Liver (tissue), 9 donors: ENCODE data around the gene FBXW2. TPM values are rescaled to one million over a fixed set of nuclear protein-coding genes. Genes with fewer than 3 reads are reported as not detected.

Experiments used
- DNase-seq: peaks from one replicate; pipeline ENCODE4 v3.0.0-alpha.2; 2017; ENCODE audit warnings: low spot score
- H3K27ac ChIP-seq, 2 donors: one replicate each; pipeline ENCODE4 v1.7.0; 2013; ENCODE audit warnings: inconsistent platforms in 2 of 2, low read length in 2 of 2, control low read depth in 1 of 2, low read depth in 1 of 2, mild to moderate bottlenecking in 1 of 2
- H3K27me3 ChIP-seq, 4 donors: one replicate each; pipeline versions ENCODE4 v1.6.1 to v1.7.0; 2013; ENCODE audit warnings: low read length in 3 of 4, inconsistent platforms in 1 of 4, mild to moderate bottlenecking in 1 of 4, moderate library complexity in 1 of 4; ENCODE audit not compliant: control insufficient read depth in 4 of 4, insufficient read depth in 4 of 4
- H3K36me3 ChIP-seq, 4 donors: one replicate each; pipeline versions ENCODE4 v1.6.1 to v1.7.0; 2013; ENCODE audit warnings: low read length in 3 of 4, mild to moderate bottlenecking in 3 of 4, low read depth in 1 of 4, moderate library complexity in 1 of 4; ENCODE audit not compliant: control insufficient read depth in 4 of 4, insufficient read depth in 3 of 4
- H3K4me1 ChIP-seq, 4 donors: one replicate each; pipeline versions ENCODE4 v1.6.1 to v1.7.0; 2013; ENCODE audit warnings: low read length in 3 of 4, mild to moderate bottlenecking in 3 of 4, moderate library complexity in 1 of 4; ENCODE audit not compliant: control insufficient read depth in 4 of 4, insufficient read depth in 4 of 4
- H3K4me3 ChIP-seq, 3 donors: one replicate each; pipeline versions ENCODE4 v1.6.1 to v1.7.0; 2013; ENCODE audit warnings: low read length in 3 of 3, control low read depth in 1 of 3, low read depth in 1 of 3, mild to moderate bottlenecking in 1 of 3
- H3K9ac ChIP-seq, 2 donors: one replicate each; pipeline ENCODE4 v1.7.0; 2013; ENCODE audit warnings: low read length in 2 of 2, mild to moderate bottlenecking in 2 of 2, moderate library complexity in 2 of 2, control low read depth in 1 of 2, low read depth in 1 of 2
- H3K9me3 ChIP-seq, 4 donors: one replicate each; pipeline versions ENCODE4 v1.6.1 to v1.7.0; 2013; ENCODE audit warnings: low read length in 3 of 4; ENCODE audit not compliant: control insufficient read depth in 4 of 4
- CTCF ChIP-seq: fragments of 150-350 bp; IDR thresholded peaks from 2 replicates; pipeline ENCODE4 v1.5.1; 2017; ENCODE audit warnings: improper control_type of control experiment, low read depth, low read length; ENCODE audit not compliant: missing input control
- EGR1 ChIP-seq, 2 donors: IDR thresholded peaks; 2 replicates each; pipeline ENCODE4 v1.6.1; 2016 to 2018; ENCODE audit warnings: antibody characterized with exemption in 2 of 2, low read depth in 2 of 2
- FOXA1 ChIP-seq: IDR thresholded peaks from 2 replicates; pipeline ENCODE4 v1.6.1; 2016; ENCODE audit warnings: antibody characterized with exemption
- FOXA2 ChIP-seq: IDR thresholded peaks from 2 replicates; pipeline ENCODE4 v1.6.1; 2016; ENCODE audit warnings: antibody characterized with exemption
- GABPA ChIP-seq, 2 donors: IDR thresholded peaks in 1 of 2; conservative IDR thresholded peaks in 1 of 2; 2 replicates each; pipeline ENCODE4 v1.6.1; 2016; ENCODE audit warnings: antibody characterized with exemption in 2 of 2, mild to moderate bottlenecking in 1 of 2, moderate library complexity in 1 of 2
- HNF4A ChIP-seq, 2 donors: conservative IDR thresholded peaks; 2 replicates each; pipeline ENCODE4 v1.6.1; 2016; ENCODE audit warnings: antibody characterized with exemption in 2 of 2, mild to moderate bottlenecking in 2 of 2
- HNF4G ChIP-seq: IDR thresholded peaks from 2 replicates; pipeline ENCODE4 v1.6.1; 2016; ENCODE audit warnings: antibody characterized with exemption
- JUND ChIP-seq, 2 donors: IDR thresholded peaks; 2 replicates each; pipeline ENCODE4 v1.6.1; 2016; ENCODE audit warnings: antibody characterized with exemption in 2 of 2
- NR2F2 ChIP-seq: IDR thresholded peaks from 2 replicates; pipeline ENCODE4 v1.6.1; 2016; ENCODE audit warnings: antibody characterized with exemption
- RAD21 ChIP-seq, 2 donors: IDR thresholded peaks; 2 replicates each; pipeline ENCODE4 v1.6.1; 2016; ENCODE audit warnings: antibody characterized with exemption in 2 of 2, mild to moderate bottlenecking in 2 of 2
- RXRA ChIP-seq, 2 donors: IDR thresholded peaks; 2 replicates each; pipeline ENCODE4 v1.6.1; 2017 to 2018; ENCODE audit warnings: antibody characterized with exemption in 2 of 2, mild to moderate bottlenecking in 1 of 2
- SP1 ChIP-seq: IDR thresholded peaks from 2 replicates; pipeline ENCODE4 v1.6.1; 2018; ENCODE audit warnings: antibody characterized with exemption, mild to moderate bottlenecking
- TAF1 ChIP-seq: conservative IDR thresholded peaks from 2 replicates; pipeline ENCODE4 v1.6.1; 2016; ENCODE audit warnings: antibody characterized with exemption, mild to moderate bottlenecking
- YY1 ChIP-seq: IDR thresholded peaks from 2 replicates; pipeline ENCODE4 v1.6.1; 2016; ENCODE audit warnings: antibody characterized with exemption, mild to moderate bottlenecking
- WGBS: extraction: QIAGEN DNeasy Blood & Tissue Kit; methylation state at CpG from one replicate; pipeline ENCODE4 v1.1.7; 2013; 5-methylcytosine and 5-hydroxymethylcytosine counted together
- polyA plus RNA-seq, 2 donors: library from polyadenylated mRNA; stranded (reverse) in 1 of 2; unstranded in 1 of 2; fragments of 200-250 nt in 1 of 2; fragments of >200 nt in 1 of 2; fragmentation: Nextera tagmentation in 1 of 2; extraction: Ambion mirVana in 1 of 2; gene quantifications; one replicate each; pipeline versions ENCODE4 v1.2.1 to v1.2.3, GENCODE V29; 2013 to 2015
- total RNA-seq, 2 donors: library from RNA; depleted of rRNA; stranded (reverse); fragments of >200 nt; gene quantifications; one replicate each; pipeline ENCODE4 v1.2.3, GENCODE V29; 2014
- TF ChIP-seq, protein P1 (sequence below): IDR thresholded peaks from 2 replicates; pipeline ENCODE4 v1.6.1; 2016; ENCODE audit warnings: antibody characterized with exemption
- TF ChIP-seq, protein P2 (sequence below): IDR thresholded peaks from 2 replicates; pipeline ENCODE4 v1.6.1; 2016; ENCODE audit warnings: antibody characterized with exemption
- TF ChIP-seq, protein P3 (sequence below): IDR thresholded peaks from 2 replicates; pipeline ENCODE4 v1.6.1; 2016; ENCODE audit warnings: antibody characterized with exemption
- TF ChIP-seq, protein P4 (sequence below): IDR thresholded peaks from 2 replicates; pipeline ENCODE4 v1.6.1; 2016; ENCODE audit warnings: antibody characterized with exemption, mild to moderate bottlenecking
- donor health status: healthy.
- donor health status: healthy.
- donor health status: healthy.
- donor health status: healthy.
- donor health status: healthy.

Gene FBXW2
- total and polyA plus RNA-seq, 4 donors: 7.0 to 40.9 (median 22.5) TPM

DNA sequence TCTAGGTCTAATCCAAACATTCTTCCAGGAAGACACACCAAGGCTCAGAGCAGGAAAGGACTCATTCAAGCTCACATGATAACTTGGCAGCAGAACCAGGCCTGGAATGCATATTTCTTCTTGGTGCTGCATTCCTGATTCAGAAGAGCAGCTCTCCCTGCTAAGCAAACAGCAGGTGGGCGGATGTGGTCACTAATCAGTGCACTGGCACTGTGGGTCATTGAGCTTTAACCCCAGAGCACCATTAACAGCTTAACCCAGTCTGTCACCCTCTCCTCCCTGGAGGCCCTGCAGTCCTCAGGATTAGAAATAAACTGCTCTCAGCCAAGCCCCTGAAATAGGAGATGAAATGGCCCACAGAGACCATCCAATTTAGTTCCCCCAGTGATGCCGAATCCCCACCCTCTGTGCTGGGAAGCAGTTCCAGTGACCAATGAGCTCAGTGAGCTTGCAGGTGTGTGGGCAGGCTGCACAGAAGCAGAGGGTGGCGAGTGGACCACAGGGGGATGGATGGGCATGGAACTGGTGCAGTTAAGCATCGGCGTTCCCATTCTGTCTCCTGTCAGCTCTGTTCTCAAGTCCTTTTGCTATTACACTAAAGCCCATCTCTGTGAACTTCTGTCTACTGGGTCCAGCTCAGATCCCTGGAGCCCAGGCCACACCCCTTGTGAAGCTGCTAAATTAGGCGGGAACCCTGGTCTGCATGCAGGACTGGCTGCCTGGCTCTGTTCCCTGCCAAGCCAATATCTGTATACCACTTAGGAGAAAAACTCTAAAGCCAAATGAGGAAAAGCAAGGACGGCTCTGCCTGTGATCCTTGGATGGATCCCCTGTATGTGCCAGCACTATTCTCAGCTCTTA is 62.3 kb downstream of the FBXW2 start:
- 53% methylated on average over 7 of the region's 7 CpGs for WGBS
- Histone ChIP-seq H3K9me3 (no peaks in the 10 kb centered on the region), H3K36me3 (no peaks in the 10 kb centered on the region), H3K27me3 (no peaks in the 10 kb centered on the region), H3K4me3 (no peak overlapping the region), H3K9ac (peak overlapping the region in 1 of 2 donors; percentile 21), H3K27ac (peak overlapping the region; percentile 82 to 86), H3K4me1 (peaks cover 24 to 52% (median 38%) of the 10 kb centered on the region in 4 donors)
- TF ChIP-seq, protein P1, sequence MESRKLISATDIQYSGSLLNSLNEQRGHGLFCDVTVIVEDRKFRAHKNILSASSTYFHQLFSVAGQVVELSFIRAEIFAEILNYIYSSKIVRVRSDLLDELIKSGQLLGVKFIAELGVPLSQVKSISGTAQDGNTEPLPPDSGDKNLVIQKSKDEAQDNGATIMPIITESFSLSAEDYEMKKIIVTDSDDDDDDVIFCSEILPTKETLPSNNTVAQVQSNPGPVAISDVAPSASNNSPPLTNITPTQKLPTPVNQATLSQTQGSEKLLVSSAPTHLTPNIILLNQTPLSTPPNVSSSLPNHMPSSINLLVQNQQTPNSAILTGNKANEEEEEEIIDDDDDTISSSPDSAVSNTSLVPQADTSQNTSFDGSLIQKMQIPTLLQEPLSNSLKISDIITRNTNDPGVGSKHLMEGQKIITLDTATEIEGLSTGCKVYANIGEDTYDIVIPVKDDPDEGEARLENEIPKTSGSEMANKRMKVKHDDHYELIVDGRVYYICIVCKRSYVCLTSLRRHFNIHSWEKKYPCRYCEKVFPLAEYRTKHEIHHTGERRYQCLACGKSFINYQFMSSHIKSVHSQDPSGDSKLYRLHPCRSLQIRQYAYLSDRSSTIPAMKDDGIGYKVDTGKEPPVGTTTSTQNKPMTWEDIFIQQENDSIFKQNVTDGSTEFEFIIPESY: peak; percentile 88
- TF ChIP-seq EGR1 (IDR thresholded peaks at IDR 0.05; ENCODE audit: low read depth in 2 of 2): peak; percentile 82 to 94
- TF ChIP-seq HNF4A (conservative IDR thresholded peaks at IDR 0.05): peak; percentile 77 to 87
- TF ChIP-seq CTCF: no peak
- TF ChIP-seq GABPA (IDR thresholded peaks at IDR 0.05 in 1 of 2, conservative IDR thresholded peaks at IDR 0.05 in 1 of 2): peak; percentile 39 to 82
- TF ChIP-seq YY1: peak; percentile 69
- TF ChIP-seq SP1: peak; percentile 86
- peak; percentile 89 for TF ChIP-seq FOXA2
- TF ChIP-seq RXRA (IDR thresholded peaks at IDR 0.05): peak; percentile 99
- TF ChIP-seq TAF1: no peak
- TF ChIP-seq RAD21 (IDR thresholded peaks at IDR 0.05): peak; percentile 29 to 52
- peak; percentile 81 for TF ChIP-seq FOXA1
- peak; percentile 40 for TF ChIP-seq HNF4G
- TF ChIP-seq NR2F2: peak; percentile 76
- TF ChIP-seq, protein P2, sequence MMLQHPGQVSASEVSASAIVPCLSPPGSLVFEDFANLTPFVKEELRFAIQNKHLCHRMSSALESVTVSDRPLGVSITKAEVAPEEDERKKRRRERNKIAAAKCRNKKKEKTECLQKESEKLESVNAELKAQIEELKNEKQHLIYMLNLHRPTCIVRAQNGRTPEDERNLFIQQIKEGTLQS: no peak
- TF ChIP-seq JUND (IDR thresholded peaks at IDR 0.05): peak in 1 of 2 donors; percentile 89
- TF ChIP-seq, protein P3, sequence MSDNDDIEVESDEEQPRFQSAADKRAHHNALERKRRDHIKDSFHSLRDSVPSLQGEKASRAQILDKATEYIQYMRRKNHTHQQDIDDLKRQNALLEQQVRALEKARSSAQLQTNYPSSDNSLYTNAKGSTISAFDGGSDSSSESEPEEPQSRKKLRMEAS: peak; percentile 80
- TF ChIP-seq, protein P4, sequence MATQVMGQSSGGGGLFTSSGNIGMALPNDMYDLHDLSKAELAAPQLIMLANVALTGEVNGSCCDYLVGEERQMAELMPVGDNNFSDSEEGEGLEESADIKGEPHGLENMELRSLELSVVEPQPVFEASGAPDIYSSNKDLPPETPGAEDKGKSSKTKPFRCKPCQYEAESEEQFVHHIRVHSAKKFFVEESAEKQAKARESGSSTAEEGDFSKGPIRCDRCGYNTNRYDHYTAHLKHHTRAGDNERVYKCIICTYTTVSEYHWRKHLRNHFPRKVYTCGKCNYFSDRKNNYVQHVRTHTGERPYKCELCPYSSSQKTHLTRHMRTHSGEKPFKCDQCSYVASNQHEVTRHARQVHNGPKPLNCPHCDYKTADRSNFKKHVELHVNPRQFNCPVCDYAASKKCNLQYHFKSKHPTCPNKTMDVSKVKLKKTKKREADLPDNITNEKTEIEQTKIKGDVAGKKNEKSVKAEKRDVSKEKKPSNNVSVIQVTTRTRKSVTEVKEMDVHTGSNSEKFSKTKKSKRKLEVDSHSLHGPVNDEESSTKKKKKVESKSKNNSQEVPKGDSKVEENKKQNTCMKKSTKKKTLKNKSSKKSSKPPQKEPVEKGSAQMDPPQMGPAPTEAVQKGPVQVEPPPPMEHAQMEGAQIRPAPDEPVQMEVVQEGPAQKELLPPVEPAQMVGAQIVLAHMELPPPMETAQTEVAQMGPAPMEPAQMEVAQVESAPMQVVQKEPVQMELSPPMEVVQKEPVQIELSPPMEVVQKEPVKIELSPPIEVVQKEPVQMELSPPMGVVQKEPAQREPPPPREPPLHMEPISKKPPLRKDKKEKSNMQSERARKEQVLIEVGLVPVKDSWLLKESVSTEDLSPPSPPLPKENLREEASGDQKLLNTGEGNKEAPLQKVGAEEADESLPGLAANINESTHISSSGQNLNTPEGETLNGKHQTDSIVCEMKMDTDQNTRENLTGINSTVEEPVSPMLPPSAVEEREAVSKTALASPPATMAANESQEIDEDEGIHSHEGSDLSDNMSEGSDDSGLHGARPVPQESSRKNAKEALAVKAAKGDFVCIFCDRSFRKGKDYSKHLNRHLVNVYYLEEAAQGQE: peak; percentile 27
- DNase-seq: no peak
